ENCODE data around the gene SLC35G6.

- TF ChIP-seq CTCF (IDR thresholded peaks at IDR 0.05) (no peak), EZH2 (IDR thresholded peaks at IDR 0.05) (no peak)
Measured at GRCh38 chr17:7515911-7516610, 34.8 kb downstream of the SLC35G6 start.
